Keratinocyte (primary cell): ENCODE data around the gene CEP63. TPM values are rescaled to one million over a fixed set of nuclear protein-coding genes. Genes with fewer than 3 reads are reported as not detected.

Source experiments
- DNase-seq: peaks from one replicate; pipeline ENCODE4 v3.0.0-alpha.2; 2011; ENCODE audit warnings: low read depth, missing footprints, low spot score
- FAIRE-seq: peaks from 2 replicates; lab custom pipeline; 2011; peaks lifted over from hg19 to GRCh38; lab: Jason Lieb, UNC
- H2AFZ ChIP-seq: 2 replicates; pipeline ENCODE4 v1.6.0; 2012; ENCODE audit warnings: low read length, control low read depth, inconsistent platforms; ENCODE audit not compliant: control insufficient read depth
- H3K27ac ChIP-seq: 2 replicates; pipeline ENCODE4 v1.5.1; 2011; ENCODE audit warnings: low read length; ENCODE audit not compliant: control insufficient read depth, insufficient read depth
- H3K27me3 ChIP-seq: 3 replicates; pipeline ENCODE4 v1.6.0; 2011; ENCODE audit warnings: low read length; ENCODE audit not compliant: control insufficient read depth, insufficient read depth; ENCODE audit errors: extremely low read depth
- H3K36me3 ChIP-seq, 2 experiments: 2 replicates in 1 of 2; 3 replicates in 1 of 2; pipeline ENCODE4 v1.5.1; 2011; ENCODE audit warnings: low read length in 2 of 2, mild to moderate bottlenecking in 1 of 2; ENCODE audit not compliant: control insufficient read depth in 2 of 2, insufficient read depth in 2 of 2; ENCODE audit errors: extremely low read depth in 1 of 2
- H3K4me1 ChIP-seq: 3 replicates; pipeline ENCODE4 v1.5.1; 2011; ENCODE audit warnings: low read length; ENCODE audit not compliant: control insufficient read depth, insufficient read depth; ENCODE audit errors: extremely low read depth
- H3K4me2 ChIP-seq: 3 replicates; pipeline ENCODE4 v1.6.0; 2011; ENCODE audit warnings: low read depth, low read length; ENCODE audit not compliant: control insufficient read depth, insufficient read depth; ENCODE audit errors: extremely low read depth
- H3K4me3 ChIP-seq, 3 experiments: fragments of 200-600 bp in 1 of 3; sonication (generic) in 1 of 3; 2 replicates in 2 of 3; 3 replicates in 1 of 3; pipeline ENCODE4 v1.5.1; 2011 to 2016; ENCODE audit warnings: low read length in 3 of 3, mild to moderate bottlenecking in 3 of 3, control low read depth in 2 of 3, inconsistent platforms in 1 of 3, low read depth in 1 of 3, mixed read lengths in 1 of 3, mixed run types in 1 of 3, moderate library complexity in 1 of 3; ENCODE audit not compliant: control insufficient read depth in 2 of 3, insufficient read depth in 2 of 3; ENCODE audit errors: extremely low read depth in 1 of 3
- H3K79me2 ChIP-seq: 2 replicates; pipeline ENCODE4 v1.6.0; 2012; ENCODE audit warnings: low read length; ENCODE audit not compliant: control insufficient read depth, insufficient read depth
- H3K9ac ChIP-seq: 3 replicates; pipeline ENCODE4 v1.6.0; 2011; ENCODE audit warnings: low read length; ENCODE audit not compliant: control insufficient read depth, insufficient read depth; ENCODE audit errors: extremely low read depth
- H3K9me1 ChIP-seq: 3 replicates; pipeline ENCODE4 v1.6.0; 2011; ENCODE audit warnings: low read length; ENCODE audit not compliant: control insufficient read depth, insufficient read depth; ENCODE audit errors: extremely low read depth
- H3K9me3 ChIP-seq: 2 replicates; pipeline ENCODE4 v1.5.1; 2012; ENCODE audit warnings: low read depth, low read length; ENCODE audit not compliant: control insufficient read depth
- H4K20me1 ChIP-seq: 3 replicates; pipeline ENCODE4 v1.6.0; 2011; ENCODE audit warnings: low read length; ENCODE audit not compliant: control insufficient read depth, insufficient read depth; ENCODE audit errors: extremely low read depth
- CTCF ChIP-seq, 3 experiments: IDR thresholded peaks in 1 of 3; conservative IDR thresholded peaks in 1 of 3; optimal IDR thresholded peaks in 1 of 3; 2 replicates in 2 of 3; 3 replicates in 1 of 3; pipeline versions ENCODE3 to v1.5.1; 2011; ENCODE audit warnings: low read length in 3 of 3, mild to moderate bottlenecking in 3 of 3, moderate library complexity in 2 of 3, control low read depth in 1 of 3, inconsistent platforms in 1 of 3; ENCODE audit not compliant: insufficient read depth in 2 of 3; ENCODE audit errors: extremely low read depth in 1 of 3
- EZH2 ChIP-seq: IDR thresholded peaks from one replicate; pipeline ENCODE4 v1.6.1; 2012; ENCODE audit warnings: inconsistent platforms, mild to moderate bottlenecking, low read length, moderate library complexity
- dilution Hi-C: fragments of 300-500 bp; cut with MboI; formaldehyde crosslinking; loops from one replicate; pipeline ENCODE4 v1.7.0; 2020; ENCODE audit warnings: low sequenced_read_pairs; ENCODE audit not compliant: extremely low pct_ligation_motif_present
- polyA plus RNA-seq, 5 experiments: library from polyadenylated mRNA; depleted of rRNA in 3 of 5; stranded (reverse) in 3 of 5; stranded (forward) in 1 of 5; unstranded in 1 of 5; fragments of >200 nt; gene quantifications; 1 replicate in 1 of 5; 2 replicates in 3 of 5; 3 replicates in 1 of 5; pipeline versions ENCODE4 v1.2.1 to v1.2.3, GENCODE V29; 2011 to 2012; ENCODE audit warnings: missing spikeins in 2 of 5, low read depth in 1 of 5, low replicate concordance in 1 of 5

The CEP63 gene
- polyA plus RNA-seq, 1 donor (not counting 4 experiments of a cell fraction or from before 2014, with no cell fraction given) = 10.1 TPM

- DNase-seq = no peak
- Histone ChIP-seq H3K9ac (no peak overlapping the region), H3K4me1 (no peaks in the 10 kb centered on the region), H3K79me2 (no peaks in the 10 kb centered on the region), H4K20me1 (no peaks in the 10 kb centered on the region), H3K27me3 (no peaks in the 10 kb centered on the region), H3K4me3 (no peak overlapping the region), H3K36me3 (no peaks in the 10 kb centered on the region), H3K9me3 (no peaks in the 10 kb centered on the region), H3K9me1 (no peaks in the 10 kb centered on the region), H3K27ac (no peak overlapping the region), H3K4me2 (no peak overlapping the region), H2AFZ (no peak overlapping the region)
- dilution Hi-C loops = no loop called here
- no peak for FAIRE-seq
- no peak for TF ChIP-seq CTCF (optimal IDR thresholded peaks at IDR 0.05 in 1 of 3, IDR thresholded peaks at IDR 0.05 in 1 of 3, conservative IDR thresholded peaks at IDR 0.05 in 1 of 3; ENCODE audit: extremely low read depth in 1 of 3, insufficient read depth in 2 of 3, low read length in 3 of 3)
- TF ChIP-seq EZH2 = no peak
Observed at GRCh38 chr3:134611516-134611915, 125.7 kb downstream of the CEP63 start.

- no peaks in the 10 kb centered on the region for H3K79me2 ChIP-seq
- no peak overlapping the region for H2AFZ ChIP-seq
- H4K20me1 ChIP-seq = no peaks in the 10 kb centered on the region
- H3K9me3 ChIP-seq = no peaks in the 10 kb centered on the region
- DNase-seq (no peak), FAIRE-seq (no peak)
- TF ChIP-seq EZH2 = no peak
- TF ChIP-seq CTCF (optimal IDR thresholded peaks at IDR 0.05 in 1 of 3, IDR thresholded peaks at IDR 0.05 in 1 of 3, conservative IDR thresholded peaks at IDR 0.05 in 1 of 3; ENCODE audit: extremely low read depth in 1 of 3, insufficient read depth in 2 of 3, low read length in 3 of 3) = no peak
- no peak overlapping the region for H3K4me2 ChIP-seq
- no peaks in the 10 kb centered on the region for H3K9me1 ChIP-seq
- no peak overlapping the region for H3K27ac ChIP-seq
- no peak overlapping the region for H3K4me3 ChIP-seq
- no peak overlapping the region for H3K9ac ChIP-seq
- dilution Hi-C loops = no loop called here
- H3K4me1 ChIP-seq = no peaks in the 10 kb centered on the region
- H3K27me3 ChIP-seq = no peaks in the 10 kb centered on the region
- H3K36me3 ChIP-seq = no peaks in the 10 kb centered on the region
Observed at GRCh38 chr3:134613006-134613520, 127.2 kb downstream of the CEP63 start.
